HG03432 (cell line): ENCODE measurements around the gene DNAJB7.
"Not testable (repeated sequence)": the region's sequence is repeated elsewhere in the genome, so short reads cannot be mapped to it uniquely, and the experiment has no call there.

Source experiments
- ATAC-seq: cut with Tn5 transposase; IDR thresholded peaks from one replicate; pipeline ENCODE4 v1.9.1; 2021; ENCODE audit warnings: mild to moderate bottlenecking, moderate library complexity; ENCODE audit not compliant: unreplicated experiment

The DNAJB7 gene

GRCh38 chr22:40845816-40846215 is 16.1 kb downstream of the DNAJB7 start:
- not testable (repeated sequence) for ATAC-seq

GRCh38 chr22:40844951-40845350 is 17.0 kb downstream of the DNAJB7 start:
- no peak for ATAC-seq

DNA sequence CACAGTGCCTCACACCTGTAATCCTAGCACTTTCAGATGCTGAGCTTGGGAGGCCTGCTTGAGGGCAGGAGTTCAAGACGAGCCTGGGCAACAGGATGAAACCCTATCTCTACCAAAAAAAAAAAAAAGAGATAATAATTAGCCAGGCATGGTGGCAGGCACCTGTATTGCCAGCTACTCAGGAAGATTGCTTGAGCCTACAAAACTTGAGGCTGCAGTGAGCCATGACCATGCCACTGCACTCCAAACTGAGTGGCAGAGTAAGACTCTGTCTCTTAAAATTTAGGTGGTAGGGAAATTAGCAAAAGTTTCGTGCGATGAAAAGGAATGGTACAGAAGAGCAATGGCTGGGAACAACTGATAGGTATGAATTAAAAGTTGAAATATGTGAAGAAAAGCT is 23.4 kb downstream of the DNAJB7 start:
- no peak for ATAC-seq

- no peak for ATAC-seq
Observed at GRCh38 chr22:40834619-40835018, 27.3 kb downstream of the DNAJB7 start.

GRCh38 chr22:40829131-40829530 is 32.8 kb downstream of the DNAJB7 start:
- no peak for ATAC-seq

- ATAC-seq: no peak
Observed at GRCh38 chr22:40826984-40827741, 34.8 kb downstream of the DNAJB7 start.

GRCh38 chr22:40826292-40826691 is 35.6 kb downstream of the DNAJB7 start:
- not testable (repeated sequence) for ATAC-seq

DNA sequence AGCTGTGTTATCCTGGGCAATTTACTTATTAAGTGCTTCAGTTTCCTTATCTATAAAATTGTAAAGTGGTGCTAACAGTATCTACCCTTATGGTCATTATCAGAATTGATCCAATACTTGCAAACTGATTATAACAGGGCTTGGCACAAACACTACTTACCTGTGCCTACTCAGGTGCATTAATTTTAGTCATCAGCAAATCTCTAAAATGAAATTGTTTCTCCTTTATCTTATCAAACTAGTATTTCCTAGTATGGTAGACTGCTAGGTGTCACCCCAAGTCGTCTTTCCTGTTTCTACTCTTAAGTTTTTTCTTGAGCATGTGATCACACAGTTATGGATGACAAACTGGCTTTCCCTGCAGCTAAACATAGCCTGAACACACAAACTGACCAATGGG is 38.5 kb downstream of the DNAJB7 start:
- no peak for ATAC-seq

DNA sequence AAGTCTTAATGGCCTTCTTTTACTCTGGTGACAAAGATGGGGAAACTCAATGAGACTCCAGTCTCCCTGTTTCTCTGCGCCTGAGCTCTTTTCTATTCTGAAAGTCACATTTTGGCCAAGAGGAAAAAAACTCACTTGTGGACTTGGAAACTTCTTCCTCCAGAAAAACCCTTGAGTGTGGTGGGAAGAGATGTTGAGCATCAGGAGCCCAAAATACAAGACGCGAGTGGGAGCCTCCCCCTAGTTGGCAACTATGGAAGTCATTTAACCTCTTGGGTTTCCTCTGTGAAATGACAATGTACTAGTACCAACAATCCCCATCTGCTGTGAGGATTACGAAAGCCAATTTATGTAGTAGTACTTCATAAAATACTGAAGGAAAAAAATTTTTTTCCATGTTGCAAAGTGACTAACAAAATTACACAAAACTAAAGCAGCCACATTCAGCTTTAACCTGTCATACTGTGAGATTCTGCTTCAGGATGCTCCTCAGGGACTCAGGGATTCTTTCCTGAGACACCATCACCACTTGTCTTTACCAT is 42.2 kb downstream of the DNAJB7 start:
- no peak for ATAC-seq

GRCh38 chr22:40818747-40819598 is 42.9 kb downstream of the DNAJB7 start, which contains the start of gene SLC25A17:
Gene SLC25A17 (minus strand): TSS chr22:40819346. CDS start chr22:40819248, 98 bp downstream.
- peak; percentile 84 for ATAC-seq

DNA sequence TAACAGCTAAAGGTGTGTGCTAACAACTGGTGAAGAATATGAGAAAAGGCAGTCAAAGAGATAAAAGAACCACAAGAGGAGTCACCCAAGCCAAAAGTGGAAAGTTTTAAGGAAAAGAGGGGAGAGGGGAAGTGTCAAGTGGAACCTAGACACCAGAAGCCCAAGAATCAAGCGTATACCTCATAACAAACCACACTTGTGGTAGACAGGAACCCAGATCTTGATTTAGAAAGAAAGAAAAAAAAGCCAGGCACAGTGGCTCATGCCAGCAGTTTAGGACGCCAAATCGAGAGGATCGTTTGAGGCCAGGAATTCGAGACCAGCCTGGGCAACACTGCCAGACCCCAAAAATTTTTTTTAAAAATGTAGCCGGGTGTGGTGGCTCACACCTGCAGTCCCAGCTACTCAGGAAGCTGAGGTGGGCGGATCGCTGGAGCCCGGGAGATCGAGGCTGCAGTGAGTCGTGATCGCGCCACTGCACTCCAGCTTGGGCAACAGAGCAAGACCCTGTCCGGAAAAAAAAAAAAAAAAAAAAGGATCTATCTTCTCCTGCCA is 43.6 kb downstream of the DNAJB7 start:
- ATAC-seq: no peak

GRCh38 chr22:40817737-40818136 is 44.2 kb downstream of the DNAJB7 start:
- no peak for ATAC-seq

GRCh38 chr22:40813912-40814315 is 48.0 kb downstream of the DNAJB7 start:
- ATAC-seq: no peak
